KOPT-K1 (cell line): Measurements from ENCODE around the gene TCEAL4.

ENCODE experiments used
- H3K27ac ChIP-seq: fragments of 200-600 bp; sonication (generic); 2 replicates; pipeline ENCODE4 v1.5.1; 2016; ENCODE audit warnings: antibody characterized with exemption, mild to moderate bottlenecking, low read depth, low read length; ENCODE audit not compliant: poor library complexity, severe bottlenecking
- H3K36me3 ChIP-seq: fragments of 200-600 bp; sonication (generic); 2 replicates; pipeline ENCODE4 v1.5.1; 2017; ENCODE audit warnings: antibody characterized with exemption, mild to moderate bottlenecking, low read length, moderate library complexity; ENCODE audit not compliant: insufficient read depth
- H3K9me3 ChIP-seq: fragments of 200-600 bp; sonication (generic); 2 replicates; pipeline ENCODE4 v1.5.1; 2017; ENCODE audit warnings: antibody characterized with exemption, low read length, mild to moderate bottlenecking; ENCODE audit not compliant: insufficient read depth, poor library complexity, severe bottlenecking

The TCEAL4 gene

DNA sequence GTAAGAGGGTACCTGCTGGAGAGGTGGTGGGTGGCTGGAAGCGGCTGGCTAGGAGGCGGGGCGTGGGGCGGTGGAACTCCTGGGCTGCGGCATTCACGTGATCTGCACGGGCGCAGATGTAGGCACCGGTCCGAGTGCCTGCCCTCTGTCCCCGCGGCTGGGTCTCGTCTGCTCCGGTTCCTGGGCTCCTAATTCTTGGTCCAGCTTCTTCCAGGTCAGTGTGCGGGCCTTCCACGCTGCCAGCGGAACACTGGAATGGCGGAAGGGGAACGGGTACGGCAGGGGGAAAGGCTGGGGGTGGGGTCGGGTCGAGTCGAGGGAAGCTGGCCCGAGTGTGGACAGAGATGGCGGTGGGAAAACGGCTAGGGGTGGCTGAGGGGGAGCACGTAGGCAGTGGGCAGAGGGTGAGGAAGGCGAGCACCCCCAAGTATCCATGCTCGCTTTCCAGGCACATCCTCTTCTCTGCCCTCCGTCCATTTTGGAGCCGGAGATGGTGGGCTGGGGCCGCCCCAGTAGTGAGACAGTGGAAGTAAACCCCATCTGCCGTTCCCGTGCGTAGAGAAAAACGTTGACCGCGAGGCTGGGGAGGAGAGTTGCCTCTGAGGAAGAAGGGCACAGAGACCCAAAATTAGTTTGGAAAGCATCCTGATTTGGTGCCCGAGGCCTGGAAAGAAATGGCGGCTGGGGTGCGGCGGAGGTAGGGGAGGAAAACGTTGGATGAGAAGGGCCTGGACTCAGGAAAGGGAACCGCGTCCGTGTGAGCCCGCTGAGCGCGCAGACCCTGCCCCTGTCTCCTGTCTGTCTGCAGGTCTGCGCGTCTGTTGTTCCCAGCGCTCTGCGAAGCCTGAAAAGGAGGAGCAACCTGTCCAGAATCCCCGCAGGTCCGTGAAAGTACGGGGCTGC is at the start of gene TCEAL4:
Gene TCEAL4 (plus strand): TSS at position 105 of the 903 bp plus-strand sequence. CDS start 1,161 bp downstream, outside the sequence.
- H3K27ac ChIP-seq: no peak within 1 kb of the TSS

DNA sequence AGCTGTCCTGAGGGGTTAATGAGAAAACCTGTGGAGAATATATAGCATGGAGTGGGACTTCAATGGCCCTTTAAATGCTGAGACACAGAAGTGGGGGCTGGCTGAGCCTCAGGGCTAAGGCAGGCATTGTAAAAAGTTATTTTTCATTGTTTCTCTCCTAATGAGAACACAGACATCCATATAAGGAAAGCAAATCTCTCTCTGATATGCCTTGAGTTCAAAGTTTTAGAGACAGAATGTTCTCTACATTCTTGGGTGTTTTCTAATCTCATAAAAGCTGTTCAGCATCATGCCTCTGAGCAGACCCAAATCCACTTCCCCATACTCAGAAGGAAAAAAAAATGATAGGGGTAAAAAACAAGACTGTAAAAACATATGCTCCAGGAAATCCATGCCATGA is 49.2 kb upstream of the TCEAL4 start:
- Histone ChIP-seq H3K9me3 (no peaks in the 10 kb centered on the region), H3K36me3 (no peaks in the 10 kb centered on the region), H3K27ac (no peak overlapping the region)

More for the DNA sequence above, at the start of gene TCEAL4:
- Histone ChIP-seq H3K9me3 (peaks cover 4% of the 10 kb centered on the region), H3K36me3 (no peaks in the 10 kb centered on the region)

DNA sequence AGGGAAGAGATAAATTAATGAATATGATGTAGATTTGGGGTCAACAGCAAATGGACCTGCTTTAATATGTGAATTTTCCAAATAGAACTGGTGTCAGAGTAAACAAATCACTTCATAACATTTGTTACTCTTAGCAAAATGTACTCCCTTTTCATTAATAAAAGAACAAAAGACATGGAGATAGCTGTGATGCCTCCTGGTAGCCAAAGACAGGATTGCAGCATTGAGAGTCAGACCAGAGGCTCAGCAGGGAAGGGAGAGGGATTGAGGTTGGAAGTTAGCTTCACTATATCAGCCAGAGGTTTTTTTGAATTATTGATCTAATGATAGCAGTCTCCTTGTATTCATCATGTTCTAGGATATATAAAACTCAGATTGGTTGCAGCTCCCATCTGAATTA is 48.6 kb upstream of the TCEAL4 start:
- no peaks in the 10 kb centered on the region for H3K36me3 ChIP-seq
- H3K9me3 ChIP-seq: no peaks in the 10 kb centered on the region
- no peak overlapping the region for H3K27ac ChIP-seq

DNA sequence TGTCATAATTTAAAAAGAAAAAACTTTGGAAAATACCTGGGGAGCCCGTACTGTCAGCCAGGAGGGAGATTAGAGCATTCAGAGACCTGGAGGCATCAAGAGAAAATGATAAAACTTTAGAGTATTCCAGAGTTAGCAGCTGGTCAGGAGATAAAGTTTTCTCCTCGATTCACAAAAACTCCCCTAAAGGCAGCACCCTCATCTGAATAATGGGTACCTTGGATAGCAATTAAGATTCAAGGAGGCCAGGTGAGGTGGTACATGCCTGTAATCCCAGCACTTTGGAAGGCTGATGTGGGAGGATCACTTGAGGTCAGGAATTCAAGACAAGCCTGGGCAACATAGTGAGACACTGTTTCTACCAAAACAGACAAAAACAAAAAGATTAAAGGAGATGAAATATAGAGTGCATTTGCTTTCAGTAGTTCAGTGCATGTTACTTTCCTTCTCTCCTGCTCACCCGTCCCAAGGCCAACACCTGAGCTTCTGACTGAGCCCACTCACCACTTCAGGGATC is 47.4 kb upstream of the TCEAL4 start:
- no peaks in the 10 kb centered on the region for H3K36me3 ChIP-seq
- no peak overlapping the region for H3K27ac ChIP-seq

DNA sequence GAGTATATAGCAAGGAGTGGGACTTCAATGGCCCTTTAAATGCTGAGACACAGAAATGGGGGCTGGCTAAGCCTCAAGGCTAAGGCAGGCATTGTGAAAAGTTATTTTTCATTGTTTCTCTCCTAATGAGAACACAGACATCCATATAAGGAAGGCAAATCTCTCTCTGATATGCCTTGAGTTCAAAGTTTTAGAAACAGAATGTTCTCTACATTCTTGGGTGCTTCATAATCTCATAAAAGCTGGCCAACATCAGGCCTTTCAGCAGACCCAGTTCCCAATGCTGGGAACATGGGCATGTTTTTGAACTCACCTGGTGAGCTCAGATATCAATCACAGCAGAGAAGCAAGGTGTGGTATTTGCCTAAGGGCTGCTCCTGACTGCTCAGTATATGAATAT is 46.6 kb upstream of the TCEAL4 start:
- Histone ChIP-seq H3K27ac (no peak overlapping the region), H3K9me3 (no peaks in the 10 kb centered on the region), H3K36me3 (no peaks in the 10 kb centered on the region)

More for the DNA sequence above, 47.4 kb upstream of the TCEAL4 start:
- H3K9me3 ChIP-seq: no peaks in the 10 kb centered on the region

DNA sequence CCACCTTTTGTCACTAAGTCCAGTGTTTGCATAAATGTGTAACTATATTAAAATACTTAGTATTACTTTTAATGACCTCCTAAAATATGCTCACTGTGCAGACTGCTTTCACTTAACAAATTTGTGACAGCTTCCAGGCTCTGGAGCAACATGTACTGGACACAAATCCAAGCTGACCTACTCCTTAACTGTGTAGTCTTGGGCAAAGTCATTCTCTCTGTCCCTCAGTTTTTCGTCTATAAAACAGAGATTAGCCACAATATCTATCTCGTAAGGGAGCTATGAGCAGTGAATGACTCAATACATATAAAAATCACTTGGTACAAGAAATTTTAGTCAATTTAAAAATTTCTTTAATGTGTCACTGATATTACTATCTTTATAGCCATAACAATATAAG is 45.6 kb upstream of the TCEAL4 start:
- Histone ChIP-seq H3K27ac (no peak overlapping the region), H3K36me3 (no peaks in the 10 kb centered on the region), H3K9me3 (no peaks in the 10 kb centered on the region)

DNA sequence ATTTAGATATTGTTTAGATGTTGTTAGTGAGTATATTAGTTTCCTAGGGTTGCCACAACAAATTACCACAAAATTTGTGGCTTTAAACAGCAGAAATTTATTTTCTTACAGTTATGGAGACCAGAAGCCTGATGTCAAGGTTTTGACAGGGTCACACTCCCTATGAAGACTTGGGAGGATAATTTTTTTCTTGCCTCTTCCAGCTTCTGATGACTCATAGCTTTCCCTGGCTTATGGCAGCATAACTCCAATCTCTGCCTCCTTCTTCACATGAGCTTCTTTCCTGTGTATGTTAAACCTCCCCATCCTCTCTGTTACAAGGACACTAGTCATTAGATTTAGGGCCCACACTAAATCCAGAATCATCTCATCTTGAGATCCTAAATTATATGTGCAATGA is 45.2 kb upstream of the TCEAL4 start:
- no peaks in the 10 kb centered on the region for H3K36me3 ChIP-seq
- no peak overlapping the region for H3K27ac ChIP-seq
- no peaks in the 10 kb centered on the region for H3K9me3 ChIP-seq

DNA sequence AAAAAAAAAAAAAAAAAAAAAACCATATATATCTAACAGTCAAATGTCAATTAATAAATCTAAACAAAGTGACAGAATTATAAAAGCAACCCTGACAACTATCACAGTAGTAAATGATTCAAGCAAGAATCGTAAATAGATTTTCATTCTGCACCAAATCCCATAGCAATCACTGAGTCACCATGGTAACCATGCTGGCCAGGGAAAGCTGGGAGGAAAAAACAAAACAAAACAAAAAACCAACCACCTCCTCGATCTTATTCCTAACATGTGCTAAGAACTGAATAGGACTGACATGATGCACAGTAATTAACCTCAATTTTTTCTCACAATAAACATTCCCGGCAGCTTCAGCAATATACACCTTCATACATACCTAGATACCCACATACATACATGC is 35.4 kb upstream of the TCEAL4 start:
- Histone ChIP-seq H3K36me3 (no peaks in the 10 kb centered on the region), H3K27ac (no peak overlapping the region), H3K9me3 (no peaks in the 10 kb centered on the region)

DNA sequence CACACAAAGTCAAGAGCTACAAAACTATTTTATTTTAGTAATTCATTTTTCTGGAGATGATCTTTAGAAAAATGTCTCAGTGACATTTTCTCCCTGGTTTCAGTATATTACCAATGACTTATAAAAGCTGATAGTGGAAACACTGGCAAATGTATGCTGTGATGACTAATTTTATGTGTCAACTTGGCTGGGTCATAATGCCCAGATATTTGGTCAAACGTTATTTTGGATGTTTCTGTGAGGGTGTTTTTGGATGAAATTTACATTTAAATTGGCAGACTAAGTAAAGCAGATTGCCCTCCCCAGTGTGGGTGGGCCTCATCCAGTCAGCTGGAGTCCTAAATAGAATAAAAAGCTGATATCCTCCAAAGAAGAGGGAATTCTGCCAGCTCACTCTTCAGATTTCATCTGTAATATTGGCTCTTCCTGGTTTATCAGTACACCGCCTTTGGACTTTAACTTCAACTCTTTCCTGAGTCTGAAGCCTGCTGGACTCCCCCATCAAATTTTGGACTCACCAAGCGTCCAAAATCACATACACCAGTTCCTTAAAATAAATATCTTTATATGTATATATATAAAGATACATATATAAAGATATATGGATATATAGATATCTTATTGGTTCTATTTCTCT is 34.8 kb upstream of the TCEAL4 start:
- Histone ChIP-seq H3K27ac (no peak overlapping the region), H3K9me3 (no peaks in the 10 kb centered on the region), H3K36me3 (no peaks in the 10 kb centered on the region)

DNA sequence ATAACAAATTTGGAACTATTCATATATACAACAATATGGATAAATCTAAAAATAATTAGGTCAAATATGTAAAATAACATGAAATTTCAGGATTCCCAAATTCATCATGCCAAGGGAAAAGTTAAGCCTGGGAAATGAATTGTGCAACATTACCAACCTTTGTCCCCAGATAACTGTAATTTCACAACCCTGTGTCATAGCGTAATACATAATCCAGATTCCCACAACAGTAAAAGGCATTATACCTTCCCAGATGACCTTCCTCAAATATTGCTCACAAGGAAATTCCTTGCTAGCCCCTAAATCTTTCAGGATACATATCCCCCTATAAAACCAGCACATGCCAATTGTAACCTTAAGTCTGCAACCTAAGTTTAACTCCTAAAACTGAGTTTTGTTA is 33.1 kb upstream of the TCEAL4 start:
- Histone ChIP-seq H3K9me3 (no peaks in the 10 kb centered on the region), H3K27ac (no peak overlapping the region), H3K36me3 (no peaks in the 10 kb centered on the region)

DNA sequence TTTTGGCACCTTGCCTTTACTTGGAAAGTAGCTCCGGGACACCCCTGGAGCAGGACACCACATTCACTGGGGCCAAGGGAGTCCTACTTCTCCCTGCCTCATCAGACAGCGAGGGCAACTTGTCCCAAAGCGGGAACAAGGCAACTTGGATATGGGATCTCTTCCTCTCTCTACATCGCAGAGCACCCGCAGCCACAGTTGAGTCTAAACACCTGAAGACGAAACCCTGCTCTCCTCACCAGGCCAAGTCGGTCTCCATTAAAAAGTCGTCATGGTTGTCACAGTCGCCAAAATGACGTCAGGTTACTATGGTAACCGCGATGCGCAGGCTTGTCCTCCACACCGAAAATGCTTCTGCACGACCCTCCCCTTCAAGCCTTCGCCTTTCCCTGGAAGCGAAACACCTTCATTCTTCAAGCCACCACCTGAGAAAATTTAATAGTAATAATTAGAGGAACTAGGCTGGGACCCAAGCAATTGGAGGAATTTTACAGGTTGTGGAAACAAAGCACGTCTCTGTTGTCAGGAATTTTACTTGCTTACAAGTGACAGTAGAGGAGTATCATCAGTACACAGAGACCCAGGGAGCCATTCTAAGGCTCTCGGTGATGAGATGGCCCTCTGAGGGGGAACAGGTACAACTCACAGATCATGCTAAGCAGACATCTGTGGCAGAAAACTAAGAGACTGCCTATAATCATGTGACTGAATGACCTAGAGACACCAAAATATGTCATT is 30.5 kb upstream of the TCEAL4 start:
- Histone ChIP-seq H3K9me3 (no peaks in the 10 kb centered on the region), H3K36me3 (no peaks in the 10 kb centered on the region), H3K27ac (peak overlapping the region; percentile 25)

DNA sequence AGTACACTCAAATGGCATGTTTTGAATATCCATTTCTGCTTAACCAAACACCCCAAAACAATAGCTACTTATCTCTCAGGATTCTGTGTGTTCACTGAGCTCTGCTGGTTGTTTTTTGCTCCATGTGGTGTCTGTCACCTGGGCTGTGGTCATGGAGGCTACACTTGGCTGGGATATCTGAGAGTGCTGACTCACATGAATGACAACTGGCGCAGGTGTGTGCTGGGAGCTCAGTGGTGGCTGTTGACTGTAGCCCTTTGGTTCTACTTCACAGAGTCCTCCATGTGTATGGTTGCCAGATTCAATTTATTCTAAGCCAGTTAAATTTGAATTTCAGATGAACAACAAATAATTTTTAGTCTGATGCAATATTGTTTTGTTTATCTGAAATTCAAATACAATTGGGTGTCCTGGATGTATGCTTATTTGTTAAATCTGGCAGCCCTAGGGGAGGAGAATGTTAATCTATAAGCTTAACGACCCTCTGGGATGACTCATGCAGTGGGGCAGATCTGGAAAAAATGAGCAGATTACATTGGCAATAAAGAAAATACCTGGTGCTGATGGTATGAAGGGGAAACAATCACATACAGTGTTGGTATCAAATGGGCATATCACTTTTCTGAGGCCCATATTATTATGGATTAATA is 28.2 kb upstream of the TCEAL4 start:
- Histone ChIP-seq H3K36me3 (no peaks in the 10 kb centered on the region), H3K9me3 (no peaks in the 10 kb centered on the region), H3K27ac (no peak overlapping the region)

DNA sequence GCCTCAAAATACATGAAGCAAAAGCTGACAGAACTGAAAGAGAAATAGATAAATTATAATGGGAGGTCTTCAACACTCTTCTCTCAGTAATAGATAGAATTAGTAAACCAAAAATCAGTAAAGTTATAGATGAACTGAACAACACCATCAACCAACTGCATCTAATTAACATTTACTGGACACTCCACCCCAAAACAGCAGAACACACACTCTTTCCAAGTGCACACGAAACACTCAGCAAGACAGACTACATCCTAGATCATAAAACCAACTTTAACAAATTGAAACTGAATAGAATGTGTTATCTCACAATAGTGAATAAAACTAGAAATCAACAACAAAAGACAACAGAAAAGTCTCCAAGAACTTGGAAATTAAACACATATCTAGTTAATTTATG is 25.1 kb upstream of the TCEAL4 start:
- Histone ChIP-seq H3K9me3 (no peaks in the 10 kb centered on the region), H3K27ac (no peak overlapping the region), H3K36me3 (no peaks in the 10 kb centered on the region)

DNA sequence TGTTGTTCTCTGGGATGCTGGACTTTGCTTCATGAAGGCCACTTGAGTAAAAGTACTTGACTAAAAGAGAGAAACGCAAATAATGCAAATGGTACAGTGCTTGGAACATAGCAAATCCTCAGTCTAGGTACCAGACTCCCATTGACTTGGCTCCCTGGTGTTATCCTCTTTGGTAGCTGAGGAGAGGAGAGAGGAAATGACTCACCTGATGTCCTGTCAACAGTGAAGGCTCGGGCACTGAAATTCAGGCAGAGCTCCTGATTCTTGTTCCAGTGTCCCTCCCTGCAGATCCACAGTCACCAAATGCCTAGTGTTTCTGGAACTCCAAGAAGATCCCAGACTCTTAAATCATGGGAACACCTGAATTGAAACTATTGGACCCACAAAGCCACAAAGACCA is 22.5 kb upstream of the TCEAL4 start:
- Histone ChIP-seq H3K36me3 (no peaks in the 10 kb centered on the region), H3K9me3 (no peaks in the 10 kb centered on the region), H3K27ac (no peak overlapping the region)

DNA sequence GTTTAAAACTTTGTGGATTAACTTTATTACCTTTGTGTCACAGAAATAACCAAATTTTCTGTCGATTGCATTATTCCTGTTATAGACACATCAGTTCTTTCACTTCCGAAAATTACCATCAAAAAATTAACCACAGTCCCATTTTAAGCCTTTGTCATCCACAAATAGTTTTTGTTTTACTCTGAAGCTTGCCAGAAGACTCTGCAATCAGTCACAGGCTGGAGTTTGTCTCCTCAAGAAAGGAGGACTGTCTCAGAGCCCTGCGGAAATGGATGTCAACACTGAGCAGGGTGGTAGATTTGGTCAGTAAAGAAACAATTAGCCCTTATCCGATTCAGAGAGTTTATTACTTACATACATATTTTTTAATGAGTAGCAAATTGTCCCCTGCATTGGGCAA is 20.1 kb upstream of the TCEAL4 start:
- H3K9me3 ChIP-seq: no peaks in the 10 kb centered on the region
- H3K27ac ChIP-seq: no peak overlapping the region
- H3K36me3 ChIP-seq: no peaks in the 10 kb centered on the region
